Activated naive CD4-positive, alpha-beta T cell treated with anti-CD3 and anti-CD28 coated beads, Interleukin-2, amount 50 U/mL, for 72 hours (primary cell): Measurements from ENCODE around the gene EMC8. TPM values are rescaled to one million over a fixed set of nuclear protein-coding genes. Genes with fewer than 3 reads are reported as not detected.

ENCODE experiments used
- ATAC-seq, 2 donors: fragments of 150-1000 bp; cut with Tn5 transposase; 2 replicates each; pipeline ENCODE4 v1.10.0; 2021; ENCODE audit warnings: mild to moderate bottlenecking in 2 of 2, moderate library complexity in 2 of 2
- DNase-seq, 2 donors: peaks; one replicate each; pipeline ENCODE4 v3.0.0; 2021 to 2022; ENCODE audit warnings: low spot score in 2 of 2
- H3K27ac Mint-ChIP-seq, 2 donors: one replicate each; pipeline ENCODE4 v1.8.0; 2022; ENCODE audit warnings: mild to moderate bottlenecking in 2 of 2, mixed read lengths in 2 of 2
- H3K36me3 Mint-ChIP-seq, 2 donors: one replicate each; pipeline ENCODE4 v1.8.0; 2022; ENCODE audit warnings: mixed read lengths in 2 of 2
- H3K9me3 Mint-ChIP-seq, 2 donors: one replicate each; pipeline ENCODE4 v1.8.0; 2022; ENCODE audit warnings: mixed read lengths in 2 of 2
- total RNA-seq, 2 donors: library from RNA; stranded (reverse); gene quantifications; one replicate each; pipeline ENCODE4 v1.2.3, GENCODE V29; 2022

Gene EMC8
- total RNA-seq, 2 donors from 2014 or later = 31.0 to 38.6 TPM

DNA sequence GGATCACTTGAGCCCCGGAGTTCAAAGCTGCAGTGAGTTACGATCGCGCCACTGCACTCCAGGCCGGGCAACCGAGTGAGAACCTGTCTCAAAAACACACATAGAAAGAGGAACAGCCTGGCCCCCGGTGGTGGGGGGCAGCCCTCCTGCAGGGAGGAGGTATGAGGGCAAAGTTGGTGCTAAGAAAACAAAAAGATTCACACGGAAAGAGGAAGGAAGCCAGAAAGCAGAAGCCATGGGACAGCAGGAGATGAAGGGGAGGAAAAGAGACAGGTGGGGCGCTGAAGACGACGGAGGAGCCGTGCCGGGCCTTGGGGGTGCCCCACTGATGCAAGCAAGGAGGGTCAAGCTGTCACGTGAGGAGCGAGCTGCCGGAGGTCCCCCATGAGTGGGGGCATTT is 40.2 kb downstream of the EMC8 start:
- no peaks in the 10 kb centered on the region for H3K9me3 Mint-ChIP-seq
- ATAC-seq = no peak
- no peak for DNase-seq
- no peak overlapping the region for H3K27ac Mint-ChIP-seq
- no peaks in the 10 kb centered on the region for H3K36me3 Mint-ChIP-seq

DNA sequence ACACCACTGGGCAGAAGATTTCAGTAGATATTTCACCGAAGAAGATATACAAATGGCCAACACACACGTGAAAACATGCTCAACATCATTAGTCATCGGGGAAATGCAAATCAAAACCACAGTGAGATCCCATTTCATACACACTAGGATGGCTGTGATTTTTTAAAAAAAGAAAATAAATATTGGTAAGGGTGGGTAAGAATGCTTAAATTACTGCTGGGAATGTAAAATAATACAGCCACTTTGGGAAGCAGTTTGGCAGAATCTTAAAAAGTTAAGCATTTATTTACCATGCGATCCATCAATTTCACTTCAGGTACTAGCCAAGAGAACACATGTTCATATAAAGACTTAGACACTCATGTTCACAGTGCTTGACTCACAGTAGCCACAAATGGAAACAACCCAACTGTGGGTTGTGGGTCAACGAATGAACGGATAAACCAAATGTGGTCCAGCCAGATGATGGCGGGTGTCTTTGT is 42.0 kb downstream of the EMC8 start:
- peak; percentile 62 to 81 for ATAC-seq
- no peaks in the 10 kb centered on the region for H3K9me3 Mint-ChIP-seq
- no peak for DNase-seq
- no peaks in the 10 kb centered on the region for H3K36me3 Mint-ChIP-seq
- H3K27ac Mint-ChIP-seq = peak overlapping the region in 1 of 2 donors; percentile 74

GRCh38 chr16:85755929-85756768 is 43.2 kb downstream of the EMC8 start:
- DNase-seq = no peak
- H3K9me3 Mint-ChIP-seq = no peaks in the 10 kb centered on the region
- H3K36me3 Mint-ChIP-seq = no peaks in the 10 kb centered on the region
- peak overlapping the region in 1 of 2 donors; percentile 74 for H3K27ac Mint-ChIP-seq
- peak; percentile 56 to 61 for ATAC-seq

DNA sequence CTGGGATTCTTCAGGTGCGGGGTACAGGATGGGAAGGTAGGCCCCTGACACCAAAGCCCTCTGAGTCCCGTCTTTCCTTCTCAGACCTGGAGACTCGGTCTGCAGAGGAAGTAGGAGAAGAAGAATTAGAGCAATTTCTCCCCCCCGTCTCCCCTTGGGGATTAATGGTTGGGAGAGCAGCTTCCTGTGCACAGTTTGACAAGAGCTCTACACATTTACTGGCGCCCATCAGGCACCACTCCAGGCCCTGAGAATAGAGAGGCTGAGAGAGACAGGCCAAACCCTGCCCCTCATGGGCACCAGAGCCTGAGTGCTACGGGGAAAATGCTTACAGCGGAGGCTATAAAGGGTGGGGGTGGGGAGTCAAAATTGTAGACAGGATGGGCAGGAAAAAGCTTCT is 44.9 kb downstream of the EMC8 start:
- DNase-seq = no peak
- Mint-ChIP-seq H3K9me3 (no peaks in the 10 kb centered on the region), H3K36me3 (no peaks in the 10 kb centered on the region), H3K27ac (peak overlapping the region in 1 of 2 donors; percentile 30)
- ATAC-seq = no peak

DNA sequence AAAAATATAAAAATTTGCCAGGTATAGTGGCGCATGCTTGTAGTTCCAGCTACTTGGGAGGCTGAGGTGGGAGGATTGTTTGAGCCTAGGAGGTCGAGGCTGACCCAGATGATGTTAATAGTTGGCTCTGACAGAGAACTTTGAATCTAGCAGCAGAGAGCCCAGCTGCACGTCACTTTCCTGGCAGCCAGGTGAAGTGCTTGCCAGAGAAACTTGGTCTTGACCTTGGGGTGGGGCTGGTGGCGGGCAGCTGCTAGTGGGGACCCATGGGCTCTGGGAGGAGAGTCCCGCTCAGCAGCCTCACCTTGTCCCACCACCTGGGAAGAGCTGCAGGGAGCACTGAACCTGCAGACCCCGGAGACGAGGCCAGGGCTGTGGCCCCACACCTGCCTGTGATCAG is 45.4 kb downstream of the EMC8 start:
- no peak for DNase-seq
- peak overlapping the region in 1 of 2 donors; percentile 30 for H3K27ac Mint-ChIP-seq

GRCh38 chr16:85753559-85753958 is 45.8 kb downstream of the EMC8 start:
- ATAC-seq (no peak), DNase-seq (no peak)
- Mint-ChIP-seq H3K27ac (no peak overlapping the region), H3K9me3 (no peaks in the 10 kb centered on the region), H3K36me3 (no peaks in the 10 kb centered on the region)

More for the DNA sequence above, 45.4 kb downstream of the EMC8 start:
- Mint-ChIP-seq H3K36me3 (no peaks in the 10 kb centered on the region), H3K9me3 (no peaks in the 10 kb centered on the region)
- ATAC-seq = no peak

DNA sequence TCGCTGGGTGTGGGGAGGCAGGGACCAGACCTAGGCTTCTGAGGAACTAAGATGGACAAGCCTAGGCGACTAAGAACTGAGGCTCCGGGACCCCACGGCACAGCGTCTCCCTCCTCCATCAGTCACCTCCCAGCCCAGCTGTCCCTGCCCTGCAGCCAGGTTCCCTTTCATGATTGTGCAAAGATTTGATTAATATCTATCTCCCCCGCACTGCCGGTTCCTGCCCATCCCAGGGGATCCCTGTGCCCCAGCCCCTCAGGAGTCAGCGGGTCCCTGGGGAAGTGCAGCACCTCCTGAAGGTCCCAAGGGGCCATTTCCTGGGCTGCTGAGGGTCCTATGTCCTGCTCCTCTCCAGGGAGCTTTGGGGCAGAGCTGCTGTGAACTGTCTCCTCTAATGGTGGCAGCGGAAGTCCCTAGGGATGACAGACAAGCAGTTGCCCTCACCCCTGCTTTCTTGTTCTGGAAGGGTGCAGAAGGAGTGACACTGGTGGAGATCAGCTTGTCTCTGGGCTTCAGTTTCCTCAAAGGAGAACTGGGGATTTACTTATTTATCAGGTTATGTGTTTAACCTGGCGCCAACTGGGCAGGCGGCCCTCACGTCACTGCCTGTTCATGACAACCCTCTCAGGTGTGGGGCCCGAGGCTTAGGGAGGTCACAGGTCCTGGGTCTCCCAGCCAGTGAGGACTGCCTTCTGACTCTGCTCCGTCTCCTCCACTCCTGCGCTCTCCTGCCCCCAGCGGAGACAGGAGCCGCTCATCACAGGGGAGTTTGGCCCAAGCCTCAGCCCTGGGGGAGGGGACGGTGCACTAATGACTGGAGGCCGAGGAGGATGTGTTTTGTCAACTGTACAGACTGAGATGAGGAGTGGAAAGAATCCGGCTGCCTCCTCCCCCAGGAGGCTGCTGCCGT is 46.6 kb downstream of the EMC8 start:
- Mint-ChIP-seq H3K36me3 (no peaks in the 10 kb centered on the region), H3K9me3 (no peaks in the 10 kb centered on the region), H3K27ac (no peak overlapping the region)
- DNase-seq (no peak), ATAC-seq (no peak)

GRCh38 chr16:85751698-85752501 is 47.4 kb downstream of the EMC8 start:
- DNase-seq (no peak), ATAC-seq (peak; percentile 16 to 76)
- H3K36me3 Mint-ChIP-seq = no peaks in the 10 kb centered on the region
- H3K9me3 Mint-ChIP-seq = no peaks in the 10 kb centered on the region
- H3K27ac Mint-ChIP-seq = no peak overlapping the region

GRCh38 chr16:85750827-85751697 is 48.3 kb downstream of the EMC8 start, which contains the start of gene C16orf74:
Gene C16orf74, minus strand, starts transcription at chr16:85751096. Its CDS starts 15,879 bp downstream, at chr16:85735217.
- DNase-seq (peak in 1 of 2 donors; percentile 31), ATAC-seq (peak; percentile 47 to 87)
- no peaks in the 10 kb centered on the region for H3K36me3 Mint-ChIP-seq
- H3K9me3 Mint-ChIP-seq = no peaks in the 10 kb centered on the region
- no peak within 1 kb of the TSS for H3K27ac Mint-ChIP-seq

- H3K36me3 Mint-ChIP-seq = no peaks in the 10 kb centered on the region
- no peaks in the 10 kb centered on the region for H3K9me3 Mint-ChIP-seq
- DNase-seq = no peak
- ATAC-seq = no peak
- H3K27ac Mint-ChIP-seq = no peak overlapping the region
Measured at GRCh38 chr16:85750146-85750826, 49.1 kb downstream of the EMC8 start.

DNA sequence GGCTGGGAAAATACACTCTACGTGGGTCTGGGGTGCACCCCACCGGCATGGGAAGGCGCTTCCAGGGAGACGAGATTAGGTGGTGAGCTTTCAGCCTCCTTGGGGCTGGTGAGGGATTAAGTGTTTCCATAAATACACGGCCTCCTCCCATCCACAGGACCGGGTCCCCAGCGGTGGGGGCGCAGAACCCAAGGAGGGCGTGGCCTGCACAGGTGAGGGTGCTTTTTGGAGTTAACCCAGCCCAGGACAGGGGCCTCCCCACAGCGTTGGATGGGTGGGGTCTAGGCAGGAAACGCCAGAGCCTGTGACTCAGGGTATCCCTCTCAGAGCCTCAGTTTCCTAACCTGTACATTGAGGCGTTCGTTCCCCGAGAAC is 49.6 kb downstream of the EMC8 start:
- H3K9me3 Mint-ChIP-seq = no peaks in the 10 kb centered on the region
- ATAC-seq = peak in 1 of 2 donors; percentile 13
- H3K27ac Mint-ChIP-seq = no peak overlapping the region
- no peaks in the 10 kb centered on the region for H3K36me3 Mint-ChIP-seq
- DNase-seq = no peak

DNA sequence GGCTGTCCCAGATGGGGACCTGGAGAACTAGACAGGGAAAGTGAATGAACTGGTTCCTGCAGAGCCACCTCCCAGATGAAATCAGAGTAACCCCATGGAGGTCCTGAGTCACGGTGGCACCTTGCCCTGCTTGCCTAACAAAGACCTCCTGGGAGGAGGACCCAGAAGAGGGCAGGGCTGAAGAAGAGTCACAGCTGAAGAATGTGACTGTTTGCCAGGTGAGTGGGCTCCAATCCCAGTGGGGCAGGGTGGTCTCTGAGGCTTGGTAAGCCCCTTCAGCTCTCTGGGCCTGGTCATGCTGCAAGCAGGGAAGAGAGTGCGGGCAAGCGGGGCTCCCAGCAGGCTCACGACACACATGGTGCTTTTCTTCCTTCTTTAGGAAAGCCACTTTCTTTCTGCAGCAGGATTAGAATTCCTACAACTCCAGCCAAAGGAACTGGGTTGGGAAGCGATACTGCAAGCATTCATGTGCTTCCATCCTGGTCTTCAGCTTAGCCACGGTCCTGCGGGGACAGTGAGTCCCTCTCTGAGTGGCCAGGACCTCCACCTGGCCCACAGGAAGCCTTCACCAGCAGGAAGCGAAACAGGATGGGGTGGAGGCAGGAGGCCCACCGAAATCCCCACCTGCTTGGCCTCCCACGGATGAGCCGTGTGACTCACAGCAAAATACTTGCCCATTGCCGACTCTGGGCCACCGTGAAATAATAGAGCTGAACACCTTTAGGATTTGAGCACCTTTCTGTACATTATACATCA is 52.7 kb downstream of the EMC8 start:
- Mint-ChIP-seq H3K36me3 (no peaks in the 10 kb centered on the region), H3K27ac (no peak overlapping the region), H3K9me3 (no peaks in the 10 kb centered on the region)
- ATAC-seq (no peak), DNase-seq (no peak)

DNA sequence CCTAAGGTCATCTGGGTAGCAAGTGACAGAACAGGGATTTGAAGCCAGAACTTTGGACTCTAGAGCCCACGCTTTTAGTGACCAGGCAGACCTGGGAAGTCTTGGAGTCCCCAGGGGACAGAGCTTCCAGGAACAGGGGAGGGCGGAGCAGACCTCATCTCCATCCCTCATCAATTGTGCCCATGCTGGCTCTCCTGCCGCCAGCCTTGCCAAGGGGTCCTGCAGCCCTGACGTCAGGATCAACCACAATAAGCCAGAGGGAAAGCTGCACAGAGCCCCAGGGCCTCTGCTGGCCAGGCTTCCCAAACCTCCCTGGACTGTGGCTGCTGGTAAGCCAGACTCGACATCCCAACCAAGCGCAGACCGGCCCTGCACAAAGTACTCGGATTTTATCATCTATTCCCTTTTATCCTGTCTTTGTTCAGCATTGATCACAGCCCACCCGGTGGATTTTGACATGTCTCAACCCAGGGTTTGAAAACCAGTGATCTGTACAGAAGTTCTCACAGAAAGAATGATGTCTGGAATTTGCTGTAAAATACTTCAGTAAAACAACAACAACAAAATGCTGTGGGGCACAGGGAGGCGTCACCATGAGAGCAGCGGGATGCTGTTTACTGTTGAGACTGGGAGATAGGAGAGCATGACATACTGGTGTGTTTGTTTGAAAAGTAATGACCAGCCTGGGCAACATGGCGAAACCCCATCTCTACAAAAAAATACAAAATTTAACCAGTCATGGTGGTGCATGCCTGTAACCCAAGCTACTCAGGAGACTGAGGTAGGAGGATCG is 60.2 kb downstream of the EMC8 start:
- Mint-ChIP-seq H3K36me3 (no peaks in the 10 kb centered on the region), H3K9me3 (no peaks in the 10 kb centered on the region), H3K27ac (peak overlapping the region in 1 of 2 donors; percentile 36)
- no peak for ATAC-seq
- DNase-seq = no peak

DNA sequence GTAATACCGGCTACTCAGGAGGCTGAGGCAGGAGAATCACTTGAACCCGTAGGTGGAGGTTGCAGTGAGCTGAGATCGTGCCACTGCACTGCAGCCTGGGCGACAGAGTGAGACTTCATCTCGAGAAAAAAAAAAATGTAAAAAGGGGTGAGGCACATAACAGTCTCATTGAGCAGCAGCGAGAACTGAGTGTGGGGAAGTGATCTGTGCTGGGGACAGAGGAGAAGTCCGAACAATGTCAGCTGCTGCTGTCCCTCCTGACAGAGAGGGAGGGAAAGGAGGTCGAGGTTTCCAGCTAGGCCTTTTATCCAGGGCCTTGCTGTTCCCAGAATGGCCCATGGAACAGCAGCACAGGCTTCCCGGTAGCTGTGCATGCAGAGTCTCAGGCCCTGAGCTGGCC is 62.4 kb downstream of the EMC8 start:
- ATAC-seq = no peak
- DNase-seq = no peak
- H3K9me3 Mint-ChIP-seq = no peaks in the 10 kb centered on the region
- no peak overlapping the region for H3K27ac Mint-ChIP-seq
- H3K36me3 Mint-ChIP-seq = no peaks in the 10 kb centered on the region
